GM12878 (cell line): ENCODE data around the gene AGAP9. TPM values are rescaled to one million over a fixed set of nuclear protein-coding genes. Genes with fewer than 3 reads are reported as not detected.
A peak's percentile ranks its signal among the peaks of the same experiment; 100 is the strongest.
"Not testable (repeated sequence)": the region's sequence is repeated elsewhere in the genome, so short reads cannot be mapped to it uniquely, and the experiment has no call there.

Experiments used
- ATAC-seq: fragments of 200-7000 bp; cut with Tn5 transposase; 3 replicates; pipeline ENCODE4 v1.9.1; 2020; ENCODE audit warnings: mild to moderate bottlenecking, moderate library complexity
- BruUV-seq: library from RNA; stranded (reverse); fragments of 400-500 nt; replicated peaks from 2 replicates; lab custom pipeline; 2021; lab: Mats Ljungman, UMichigan
- CTCF ChIA-PET: fragments of 300-600 bp; sonication (Branson Sonifier 250); formaldehyde crosslinking; extraction: SDS; loops from one replicate; lab custom pipeline; 2021; ENCODE audit warnings: inconsistent platforms; lab: Yijun Ruan, JAX
- POLR2A ChIA-PET: fragments of 350-600 bp; formaldehyde crosslinking; extraction: SDS; loops from one replicate; lab custom pipeline; 2021; ENCODE audit warnings: inconsistent platforms; lab: Charles Lee
- RAD21 ChIA-PET: fragments of 300-600 bp; sonication (Branson Sonifier 250); formaldehyde crosslinking; loops from one replicate; lab custom pipeline; 2023; ENCODE audit warnings: antibody characterized with exemption; ENCODE audit not compliant: unreplicated experiment; lab: Charles Lee
- SMC1A ChIA-PET: fragments of 300-600 bp; sonication (Branson Sonifier 250); formaldehyde crosslinking; loops from one replicate; lab custom pipeline; 2023; ENCODE audit not compliant: unreplicated experiment, uncharacterized antibody; lab: Charles Lee
- DNase-seq: peaks from one replicate; pipeline ENCODE4 v3.0.0-alpha.2; 2011; ENCODE audit warnings: low read depth, low spot score
- FAIRE-seq: peaks from 3 replicates; lab custom pipeline; 2011; peaks lifted over from hg19 to GRCh38; lab: Jason Lieb, UNC
- H2AFZ ChIP-seq: 2 replicates; pipeline ENCODE4 v1.6.0; 2011; ENCODE audit warnings: low read depth, low read length, control low read depth; ENCODE audit not compliant: control insufficient read depth
- H3K27ac ChIP-seq: 2 replicates; pipeline ENCODE4 v1.5.1; 2011; ENCODE audit warnings: control low read depth; ENCODE audit not compliant: control insufficient read depth, insufficient read depth
- H3K27me3 ChIP-seq, 2 experiments: replicated peaks in 1 of 2; 2 replicates each; pipeline versions ENCODE4 v1.6.0 to v1.6.1; 2011; ENCODE audit warnings: low read length in 1 of 2; ENCODE audit not compliant: control insufficient read depth in 2 of 2, insufficient read depth in 2 of 2
- H3K36me3 ChIP-seq, 2 experiments: 2 replicates each; pipeline ENCODE4 v1.5.1; 2011; ENCODE audit warnings: low read length in 1 of 2; ENCODE audit not compliant: control insufficient read depth in 2 of 2, insufficient read depth in 2 of 2
- H3K4me1 ChIP-seq: 2 replicates; pipeline ENCODE4 v1.6.1; 2011; ENCODE audit warnings: mild to moderate bottlenecking, low read length, moderate library complexity, mixed read lengths; ENCODE audit not compliant: control insufficient read depth, insufficient read depth
- H3K4me2 ChIP-seq: 2 replicates; pipeline ENCODE4 v1.6.0; 2011; ENCODE audit warnings: control low read depth; ENCODE audit not compliant: control insufficient read depth, insufficient read depth
- H3K4me3 ChIP-seq: fragments of 200-600 bp; sonication (generic); 2 replicates; pipeline ENCODE4 v1.5.1; 2016
- H3K79me2 ChIP-seq: 2 replicates; pipeline ENCODE4 v1.6.0; 2011; ENCODE audit warnings: low read length; ENCODE audit not compliant: control insufficient read depth, insufficient read depth
- H3K9ac ChIP-seq: 2 replicates; pipeline ENCODE4 v1.8.0; 2011; ENCODE audit warnings: low read length, control low read depth, mixed read lengths; ENCODE audit not compliant: control insufficient read depth, insufficient read depth
- H3K9me3 ChIP-seq: replicated peaks from 3 replicates; pipeline ENCODE4 v1.5.1; 2011; ENCODE audit warnings: mild to moderate bottlenecking, low read length; ENCODE audit not compliant: control insufficient read depth, insufficient read depth
- H4K20me1 ChIP-seq: 2 replicates; pipeline ENCODE4 v1.6.0; 2011; ENCODE audit not compliant: control insufficient read depth, insufficient read depth
- WGBS: methylation state at CpG from one replicate; pipeline ENCODE4 v1.1.6; 2016; ENCODE audit warnings: low lambda C conversion rate; ENCODE audit not compliant: insufficient replicate concordance, insufficient coverage; ENCODE audit errors: missing lambda C conversion rate; 5-methylcytosine and 5-hydroxymethylcytosine counted together
- in situ Hi-C: fragments of 300-500 bp; cut with MboI; formaldehyde crosslinking; loops from 9 replicates; pipeline ENCODE4 v1.14.3; 2018; ENCODE audit warnings: mixed read lengths
- intact Hi-C: fragments of 100-400 bp; cut with micrococcal nuclease; formaldehyde crosslinking; loops from one replicate; pipeline ENCODE4 v1.14.2; 2022; ENCODE audit not compliant: unreplicated experiment
- polyA plus RNA-seq, 11 experiments: library from polyadenylated mRNA; depleted of rRNA in 4 of 11; unstranded in 6 of 11; stranded (reverse) in 5 of 11; fragments of >200 nt; fragmentation: Nextera tagmentation in 4 of 11; fragmentation: Illumina TruSeq in 1 of 11; extraction: Ambion mirVana in 4 of 11; extraction: Trizol in 1 of 11; gene quantifications; 1 replicate in 1 of 11; 2 replicates in 10 of 11; pipeline versions ENCODE4 v1.2.1 to v1.2.3, GENCODE V29; 2011 to 2016; ENCODE audit warnings: inconsistent platforms in 2 of 11, missing spikeins in 2 of 11, low read depth in 1 of 11
- total RNA-seq, 4 experiments: library from RNA; depleted of rRNA in 3 of 4; stranded (reverse); fragments of >200 nt in 3 of 4; fragmentation: Illumina TruSeq in 1 of 4; extraction: Trizol in 1 of 4; gene quantifications; 2 replicates each; pipeline versions ENCODE4 v1.2.1 to v1.2.3, GENCODE V29; 2013 to 2021

AGAP9 gene
- total and polyA plus RNA-seq, 10 of the 15 experiments (the other 5 are each of a cell fraction or from before 2014, with no cell fraction given) = 0.32 to 8.8 (median 3.6) TPM

DNA sequence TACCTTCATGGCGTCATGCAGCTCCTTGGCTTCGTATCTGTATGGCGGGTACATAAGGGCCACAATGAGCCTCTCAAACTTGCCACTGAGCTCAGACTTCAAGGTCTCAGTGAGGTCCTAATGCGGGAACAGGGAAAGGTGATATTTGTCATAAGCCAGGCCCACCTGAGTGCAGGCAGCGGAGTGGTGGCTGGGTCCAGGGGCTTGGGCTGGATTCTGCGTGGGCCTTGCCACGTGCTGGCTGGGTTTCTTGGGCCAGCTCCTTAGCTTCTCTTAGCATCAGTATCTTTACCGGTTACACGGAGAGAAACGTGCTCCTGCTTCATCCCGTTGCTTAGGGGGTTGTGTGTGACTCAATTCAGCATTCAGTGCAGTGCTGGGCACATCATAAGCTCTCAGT, 46.4 kb downstream of the AGAP9 start:
- not testable (repeated sequence) for BruUV-seq

DNA sequence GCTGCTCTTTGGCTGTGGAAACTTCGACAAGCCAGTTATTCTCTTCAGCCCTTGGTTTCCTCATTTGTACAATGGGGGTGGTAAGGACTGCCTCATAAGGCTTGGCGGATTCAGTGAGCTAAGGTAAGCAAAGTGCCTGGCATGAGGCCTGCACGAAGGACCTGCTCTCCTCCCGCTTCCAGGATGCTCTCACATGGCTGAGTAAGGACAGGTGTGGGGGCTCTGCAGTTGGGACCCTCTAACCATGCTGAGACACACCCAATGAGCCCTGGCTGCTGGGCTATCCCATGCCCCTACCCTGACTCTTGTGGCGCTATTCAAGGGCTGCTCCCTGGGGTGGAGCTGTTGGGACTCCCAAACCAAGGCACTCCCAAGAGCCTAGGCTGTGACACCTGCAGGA, 48.3 kb downstream of the AGAP9 start:
- 33% methylated on average over 5 of the region's 5 CpGs for WGBS

More for the DNA sequence above, 46.4 kb downstream of the AGAP9 start:
- H3K36me3 ChIP-seq, intact Hi-C loops, H3K27ac ChIP-seq, H4K20me1 ChIP-seq, H2AFZ ChIP-seq, DNase-seq, SMC1A ChIA-PET, H3K9me3 ChIP-seq, in situ Hi-C loops, H3K27me3 ChIP-seq, H3K9ac ChIP-seq, FAIRE-seq, ATAC-seq, RAD21 ChIA-PET, H3K4me2 ChIP-seq, H3K4me1 ChIP-seq, H3K4me3 ChIP-seq, CTCF ChIA-PET, POLR2A ChIA-PET, H3K79me2 ChIP-seq: not testable (repeated sequence)
- 31% methylated on average over 7 of the region's 11 CpGs for WGBS

DNA sequence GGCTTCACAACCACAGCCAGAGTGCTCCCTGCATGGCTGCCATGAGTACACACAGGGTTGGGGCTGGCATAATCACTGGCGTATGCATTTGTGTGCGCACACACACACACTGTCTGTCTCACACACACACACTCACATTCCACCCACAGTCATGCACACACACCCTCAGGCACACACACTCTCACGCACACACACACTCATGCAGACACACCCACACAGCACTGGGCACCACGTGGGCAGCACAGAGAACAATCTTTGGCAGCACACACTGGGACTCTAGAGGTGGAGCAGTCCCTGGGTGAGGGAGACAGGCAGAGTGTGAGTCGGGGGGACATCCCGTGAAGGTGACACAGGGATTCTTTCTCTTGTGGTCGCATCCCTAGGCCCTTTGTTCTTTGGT, 49.9 kb downstream of the AGAP9 start:
- POLR2A ChIA-PET, ATAC-seq, RAD21 ChIA-PET, FAIRE-seq, H3K79me2 ChIP-seq, SMC1A ChIA-PET, BruUV-seq, H3K4me2 ChIP-seq, in situ Hi-C loops, H3K9me3 ChIP-seq, intact Hi-C loops, H3K4me1 ChIP-seq, H3K27me3 ChIP-seq, H3K9ac ChIP-seq, CTCF ChIA-PET, H3K27ac ChIP-seq, DNase-seq, H3K4me3 ChIP-seq, H2AFZ ChIP-seq, H3K36me3 ChIP-seq, H4K20me1 ChIP-seq: not testable (repeated sequence)
- WGBS = no CpG with 5 or more reads among the region's 7 CpGs

More for the DNA sequence above, 48.3 kb downstream of the AGAP9 start:
- H3K79me2 ChIP-seq, POLR2A ChIA-PET, SMC1A ChIA-PET, DNase-seq, H2AFZ ChIP-seq, H4K20me1 ChIP-seq, H3K4me1 ChIP-seq, intact Hi-C loops, RAD21 ChIA-PET, ATAC-seq, H3K4me3 ChIP-seq, FAIRE-seq, H3K4me2 ChIP-seq, CTCF ChIA-PET, BruUV-seq, H3K9ac ChIP-seq, H3K36me3 ChIP-seq, H3K27me3 ChIP-seq, H3K27ac ChIP-seq, in situ Hi-C loops, H3K9me3 ChIP-seq: not testable (repeated sequence)

DNA sequence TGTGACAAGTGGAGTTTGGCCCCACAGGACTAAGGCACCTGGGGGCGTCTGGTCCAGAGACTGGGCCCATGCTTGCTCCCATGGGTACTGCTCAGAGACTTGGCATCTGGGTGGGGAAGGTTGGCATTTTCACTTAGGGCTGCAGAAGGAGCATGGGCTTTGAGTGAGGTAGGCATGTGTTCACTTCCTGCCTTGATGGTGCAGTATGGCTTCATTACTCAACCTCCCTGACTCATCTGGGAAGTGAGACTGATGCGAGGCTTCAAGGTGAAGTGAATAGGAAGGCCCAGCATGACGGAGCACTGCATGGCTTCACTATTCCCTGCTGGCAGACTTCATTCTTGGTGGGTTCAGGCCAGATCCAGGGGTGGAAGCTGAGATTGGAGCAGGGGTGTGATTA, 50.8 kb downstream of the AGAP9 start:
- H2AFZ ChIP-seq, H3K79me2 ChIP-seq, in situ Hi-C loops, H3K9ac ChIP-seq, H3K4me1 ChIP-seq, H3K27me3 ChIP-seq, H4K20me1 ChIP-seq, BruUV-seq, DNase-seq, H3K27ac ChIP-seq, POLR2A ChIA-PET, H3K4me3 ChIP-seq, H3K9me3 ChIP-seq, FAIRE-seq, H3K36me3 ChIP-seq, RAD21 ChIA-PET, H3K4me2 ChIP-seq, intact Hi-C loops, CTCF ChIA-PET, SMC1A ChIA-PET: not testable (repeated sequence)
- ATAC-seq = peak; percentile 63
- WGBS = no CpG with 5 or more reads among the region's 3 CpGs
